Measurements from ENCODE around the gene GEMIN7.
A peak's percentile ranks its signal among the peaks of the same experiment; 100 is the strongest.

GRCh38 chr19:45091031-45091923 lies 12.2 kb downstream of the GEMIN7 start:
- TF ChIP-seq CTCF (IDR thresholded peaks at IDR 0.05; ENCODE audit: low read depth, low read length, missing input control) (no peak), TAF1 (conservative IDR thresholded peaks at IDR 0.05) (peak; percentile 49), ATF3 (IDR thresholded peaks at IDR 0.05) (peak; percentile 13), YY1 (IDR thresholded peaks at IDR 0.05) (peak; percentile 93), REST (IDR thresholded peaks at IDR 0.05) (no peak), MAX (IDR thresholded peaks at IDR 0.05) (peak; percentile 78), RAD21 (IDR thresholded peaks at IDR 0.05) (peak in 1 of 2 donors; percentile 29), GABPA (IDR thresholded peaks at IDR 0.05 in 1 of 2, conservative IDR thresholded peaks at IDR 0.05 in 1 of 2) (peak in 1 of 2 donors; percentile 74), SP1 (IDR thresholded peaks at IDR 0.05) (peak; percentile 78), FOXA1 (IDR thresholded peaks at IDR 0.05) (no peak)
